ENCODE data around the gene SKIL.
A peak's percentile ranks its signal among the peaks of the same experiment; 100 is the strongest.

The SKIL gene

DNA sequence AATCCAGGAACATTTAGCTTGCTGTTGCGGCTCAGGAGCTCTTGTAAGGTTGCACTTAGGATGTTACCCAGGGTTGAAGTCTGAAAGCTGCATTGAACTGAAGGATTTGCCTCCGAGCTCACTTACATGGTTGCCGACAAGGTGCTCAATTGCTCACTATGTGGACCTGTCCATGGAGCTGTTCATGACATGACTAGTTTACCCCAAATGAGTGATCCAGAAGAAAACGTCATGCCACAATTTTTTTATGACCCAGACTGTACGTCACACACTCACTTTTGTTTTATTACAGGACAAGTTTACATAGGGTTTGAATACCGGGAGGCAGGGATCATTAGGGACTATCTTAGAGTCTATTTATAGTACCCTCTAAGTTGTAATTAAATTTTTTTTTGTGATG lies 40.2 kb downstream of the SKIL start:
- no peak for DNase-seq (ENCODE audit: low spot score)

DNA sequence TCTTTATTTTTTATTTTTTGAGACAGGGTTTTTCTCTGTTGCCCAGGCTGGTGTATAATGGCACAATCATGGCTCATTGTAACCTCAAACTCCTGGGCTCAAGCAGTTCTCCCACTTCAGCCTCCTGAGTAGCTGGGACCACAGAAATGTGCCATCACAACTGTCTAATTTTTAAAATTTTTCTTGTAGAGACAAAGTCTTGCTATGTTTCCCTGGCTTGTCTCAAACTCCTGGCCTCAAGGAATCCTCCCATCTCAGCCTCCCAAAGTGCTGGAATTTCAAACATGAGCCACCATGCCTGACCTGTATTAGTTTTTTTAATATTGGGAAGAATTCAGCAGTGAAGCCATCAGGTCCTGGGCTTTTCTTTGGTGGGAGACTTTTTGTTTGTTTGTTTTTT lies 47.6 kb downstream of the SKIL start:
- DNase-seq (ENCODE audit: low spot score): no peak

DNA sequence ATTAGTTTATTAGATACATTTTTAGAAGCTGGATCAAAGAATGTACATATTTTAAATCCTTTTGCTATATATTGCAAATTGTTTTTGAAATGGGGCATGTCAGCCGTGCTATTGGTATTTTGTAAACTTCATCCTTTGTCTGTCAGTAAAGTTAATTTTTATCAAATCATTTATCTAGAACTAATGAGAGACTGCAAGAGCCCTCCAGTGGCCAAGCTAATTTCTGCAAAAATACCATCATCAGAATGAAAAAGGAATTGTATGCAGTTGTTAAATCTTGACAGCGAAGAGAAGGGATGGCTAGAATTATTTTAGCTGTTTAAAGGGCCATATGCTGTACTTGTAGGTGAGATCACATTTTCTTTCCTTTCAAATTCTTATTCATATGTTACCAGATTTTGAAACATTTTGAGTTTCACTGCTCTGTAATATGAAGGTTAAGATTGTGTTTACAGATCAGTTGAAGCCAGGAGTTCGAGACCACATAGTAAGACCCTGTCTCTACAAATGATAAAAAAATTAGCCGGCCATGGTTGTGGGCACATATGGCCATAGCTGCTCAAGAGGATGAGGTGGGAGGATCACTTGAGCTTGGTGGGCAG lies 53.0 kb downstream of the SKIL start:
- DNase-seq (ENCODE audit: low spot score): peak; percentile 67

DNA sequence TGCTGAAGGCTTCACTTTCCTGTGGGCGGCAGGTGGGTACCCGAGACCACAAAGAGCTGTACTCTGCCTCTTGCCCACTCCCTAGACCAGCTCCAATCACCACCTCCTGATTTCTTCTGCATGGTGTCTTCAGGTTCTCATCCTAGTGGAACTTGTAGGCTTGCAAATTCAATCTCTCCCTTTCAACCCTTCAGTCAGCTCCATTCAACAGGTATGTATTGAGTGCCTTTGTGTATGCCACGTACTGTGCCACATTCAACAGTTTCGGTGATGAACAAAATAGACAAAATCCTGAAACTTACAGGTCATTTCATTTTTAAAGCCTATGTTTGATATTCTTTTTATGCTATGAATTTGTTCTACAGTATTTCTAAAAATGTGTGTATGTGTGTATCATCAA lies 55.8 kb downstream of the SKIL start:
- no peak for DNase-seq (ENCODE audit: low spot score)

DNA sequence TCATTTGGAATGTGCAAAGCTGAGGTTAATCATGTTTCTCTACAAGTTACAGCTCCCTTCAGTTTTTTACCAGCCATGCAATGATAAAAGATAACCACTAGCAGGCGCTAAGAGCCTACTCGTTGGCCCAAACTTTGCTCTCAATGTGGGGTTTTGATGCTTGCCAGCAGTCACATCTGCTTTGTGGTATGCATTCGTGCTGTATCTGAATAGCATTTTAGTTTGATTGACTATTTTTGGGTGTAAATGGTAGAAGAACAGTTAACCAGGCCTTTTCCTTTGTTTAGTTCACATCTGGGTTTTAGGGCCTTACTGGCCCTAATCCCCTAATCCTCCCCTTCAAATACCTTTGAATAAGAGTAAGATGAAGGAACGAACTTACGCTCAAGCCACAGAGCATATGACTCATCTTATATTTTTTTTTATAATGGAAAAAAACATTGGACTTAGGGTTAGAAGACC lies 56.7 kb downstream of the SKIL start:
- peak; percentile 83 for DNase-seq (ENCODE audit: low spot score)

DNA sequence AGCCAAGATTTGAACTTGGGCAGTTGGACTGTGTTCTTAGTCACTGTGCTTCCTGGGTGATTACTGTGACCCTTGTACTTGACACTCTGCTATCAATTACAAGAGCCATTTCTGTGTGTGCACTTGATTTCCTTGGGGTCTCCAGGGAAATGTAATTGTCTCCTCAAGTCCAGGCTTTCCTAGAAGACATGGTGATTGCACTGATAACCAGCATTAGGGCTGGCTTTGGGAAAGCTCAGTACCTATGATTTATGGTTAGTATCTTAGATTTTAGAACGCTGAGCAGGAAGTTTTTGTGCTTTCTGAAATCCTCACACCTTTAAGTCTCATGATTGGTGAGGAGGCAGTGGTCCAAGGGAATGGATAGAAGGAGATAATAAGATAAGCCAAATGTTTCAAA lies 59.6 kb downstream of the SKIL start:
- DNase-seq (ENCODE audit: low spot score): no peak

DNA sequence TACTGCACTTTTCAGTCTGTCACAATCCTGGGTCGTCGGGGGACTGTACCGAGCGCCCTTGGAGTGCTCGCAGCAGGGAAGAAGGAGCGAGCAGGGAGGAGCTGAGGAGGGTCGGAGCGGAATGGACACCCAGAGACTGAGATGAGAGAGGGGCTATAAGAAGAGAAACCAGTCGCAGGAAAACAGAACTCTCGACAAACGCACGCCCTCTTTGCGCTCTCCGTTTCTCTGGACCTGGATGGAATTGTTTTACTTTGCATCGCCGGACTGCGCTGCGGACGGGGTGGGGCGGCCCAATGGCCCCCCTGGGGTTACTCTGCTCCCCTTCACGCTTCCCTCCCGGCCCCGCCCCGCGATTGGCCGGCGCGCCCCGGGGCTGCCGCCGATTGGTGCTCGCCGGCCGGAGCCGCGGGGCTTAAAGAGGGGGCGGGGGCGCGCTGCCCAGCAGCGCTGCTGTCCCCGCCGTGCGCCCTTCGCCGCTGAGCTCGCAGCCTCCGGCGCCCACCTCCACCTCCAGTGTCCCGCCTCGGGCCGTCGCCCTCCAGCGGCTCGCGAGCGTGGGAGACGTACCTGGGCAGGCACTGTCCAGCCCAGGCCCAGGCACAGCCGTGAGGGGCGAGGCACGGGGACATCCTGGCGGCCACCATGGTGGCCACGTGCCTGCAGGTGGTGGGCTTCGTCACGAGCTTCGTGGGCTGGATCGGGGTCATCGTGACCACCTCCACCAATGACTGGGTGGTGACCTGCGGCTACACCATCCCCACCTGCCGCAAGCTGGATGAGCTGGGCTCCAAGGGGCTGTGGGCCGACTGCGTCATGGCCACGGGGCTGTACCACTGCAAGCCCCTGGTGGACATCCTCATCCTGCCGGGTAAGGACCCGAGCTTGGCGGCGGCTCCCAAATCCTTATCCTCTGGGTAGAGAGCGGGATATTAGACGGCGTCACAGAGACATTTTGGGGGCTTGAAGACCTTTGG lies 61.2 kb downstream of the SKIL start, which contains the start of gene CLDN11:
Gene CLDN11 (plus strand): TSS at position 447 of the 977 bp plus-strand sequence. CDS start 199 bp downstream, at position 646.
- no peak for DNase-seq (ENCODE audit: low spot score)

DNA sequence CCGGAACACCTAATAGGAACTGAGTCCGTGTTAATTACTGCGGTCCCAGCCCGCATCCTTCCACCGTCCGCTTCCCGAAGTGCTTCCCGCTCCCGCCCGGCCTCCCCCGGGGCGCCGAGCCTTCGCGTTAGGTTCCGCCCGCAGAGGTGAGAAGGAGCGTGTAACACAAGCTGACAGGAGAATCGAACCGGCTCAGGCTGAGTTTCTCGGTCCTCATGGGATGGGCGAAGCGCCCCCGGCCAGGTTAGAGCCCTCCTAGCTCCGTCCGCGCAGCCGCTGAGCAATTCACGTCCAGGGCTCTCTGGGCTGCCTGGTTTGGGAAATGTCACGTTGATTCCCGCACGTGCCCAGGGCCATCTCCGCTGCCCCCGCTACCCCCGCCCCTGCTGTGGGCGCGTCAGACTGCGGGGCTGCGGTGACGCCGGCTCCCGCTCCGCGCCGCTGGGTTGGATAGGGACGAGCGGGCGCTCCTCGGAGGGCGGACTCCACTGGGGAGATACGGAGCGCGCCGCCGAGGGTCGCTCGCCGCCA lies 62.1 kb downstream of the SKIL start:
- no peak for DNase-seq (ENCODE audit: low spot score)

DNA sequence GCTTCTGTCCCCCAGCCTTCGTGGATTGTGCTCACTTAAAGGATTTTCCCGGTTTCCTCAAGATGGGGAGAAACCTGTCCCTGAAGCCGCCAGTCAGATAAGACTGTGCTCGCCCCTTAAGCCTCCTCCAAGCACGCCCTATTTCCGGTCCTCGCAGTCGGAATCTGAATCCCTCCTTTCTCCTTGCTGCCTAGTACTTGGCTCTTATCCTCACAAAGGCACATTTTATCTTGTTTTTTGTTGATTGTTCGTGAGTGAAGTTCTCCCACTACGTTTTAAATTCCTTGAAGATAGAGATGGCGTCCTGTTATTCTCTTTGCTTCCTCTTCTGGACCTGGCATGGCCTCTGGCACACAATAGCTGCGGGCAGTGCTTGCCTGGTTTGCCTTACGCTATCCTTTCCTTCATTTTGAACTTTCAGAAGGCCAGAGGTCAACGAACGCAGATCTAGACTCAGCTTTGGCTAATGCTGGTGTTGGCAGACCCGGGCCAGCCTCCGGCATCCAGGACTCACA lies 62.8 kb downstream of the SKIL start:
- DNase-seq (ENCODE audit: low spot score): no peak

DNA sequence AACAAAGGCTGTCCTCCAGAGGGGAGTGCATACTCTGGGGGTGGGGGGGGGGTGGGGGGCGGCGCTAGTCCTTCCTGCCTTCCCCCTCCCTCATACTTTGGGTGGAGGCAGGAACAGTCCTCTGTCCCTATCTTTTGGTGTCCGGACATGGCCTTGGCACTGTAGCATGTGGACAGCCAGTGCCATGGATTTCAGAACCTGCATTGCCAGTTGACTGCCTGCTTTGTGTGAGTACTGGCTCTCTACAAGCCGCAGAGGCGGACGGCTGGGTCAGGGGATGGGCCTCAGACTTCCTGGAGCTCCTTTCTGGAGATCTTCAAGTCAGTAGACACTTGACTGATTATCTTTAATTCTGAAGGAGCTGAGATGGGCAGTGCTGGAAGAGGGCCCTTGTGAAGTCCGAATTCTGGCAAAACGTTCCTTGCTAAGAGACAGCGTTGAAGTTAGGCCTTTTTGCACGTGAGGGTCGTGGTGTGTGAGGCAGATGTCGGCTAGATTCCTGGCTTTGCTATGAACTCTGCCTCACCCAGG lies 63.7 kb downstream of the SKIL start:
- no peak for DNase-seq (ENCODE audit: low spot score)

DNA sequence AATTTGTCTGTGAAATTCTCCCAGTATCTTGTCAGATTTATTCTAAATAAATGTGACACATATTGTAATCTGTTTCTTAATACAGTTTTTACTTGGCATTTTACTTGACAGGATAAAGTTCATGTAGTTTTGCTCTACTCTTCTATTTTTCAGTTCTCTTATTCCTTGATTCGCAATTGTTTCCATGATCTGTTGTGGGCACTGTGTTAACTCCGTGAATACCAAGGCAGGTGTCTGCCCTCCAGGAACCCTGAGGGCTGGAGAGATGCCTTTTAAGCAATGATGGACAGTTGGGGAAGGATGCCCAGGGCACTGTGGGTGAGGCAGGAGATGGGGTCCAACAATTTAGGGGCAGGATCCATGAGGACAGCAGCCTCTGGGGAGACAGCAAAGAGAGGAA lies 64.2 kb downstream of the SKIL start:
- DNase-seq (ENCODE audit: low spot score): no peak

DNA sequence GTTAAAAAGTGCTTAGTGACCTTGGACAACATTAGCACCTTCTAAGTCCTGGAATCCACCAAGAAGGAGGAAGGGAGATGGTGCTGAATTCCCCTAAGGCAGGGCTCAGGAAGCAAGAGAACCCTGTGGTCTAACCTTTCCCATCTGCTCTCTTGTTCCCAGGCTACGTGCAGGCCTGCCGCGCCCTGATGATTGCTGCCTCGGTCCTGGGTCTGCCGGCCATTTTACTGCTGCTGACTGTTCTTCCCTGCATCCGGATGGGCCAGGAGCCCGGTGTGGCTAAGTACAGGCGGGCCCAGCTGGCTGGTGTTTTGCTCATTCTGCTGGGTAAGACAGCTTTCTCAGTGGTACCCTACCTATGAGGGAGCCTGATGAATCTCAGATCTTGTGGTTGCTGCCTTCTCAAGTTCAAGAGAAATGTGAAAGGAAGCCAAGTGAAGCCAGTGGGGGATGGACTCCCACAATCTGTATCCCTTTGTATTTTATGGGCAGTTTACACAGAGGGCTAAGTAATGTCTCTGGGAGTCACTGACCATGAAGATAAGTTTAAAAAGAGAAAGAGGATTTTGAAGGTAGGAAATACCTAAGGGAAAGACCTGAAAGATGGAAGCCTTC lies 65.6 kb downstream of the SKIL start:
- no peak for DNase-seq (ENCODE audit: low spot score)

DNA sequence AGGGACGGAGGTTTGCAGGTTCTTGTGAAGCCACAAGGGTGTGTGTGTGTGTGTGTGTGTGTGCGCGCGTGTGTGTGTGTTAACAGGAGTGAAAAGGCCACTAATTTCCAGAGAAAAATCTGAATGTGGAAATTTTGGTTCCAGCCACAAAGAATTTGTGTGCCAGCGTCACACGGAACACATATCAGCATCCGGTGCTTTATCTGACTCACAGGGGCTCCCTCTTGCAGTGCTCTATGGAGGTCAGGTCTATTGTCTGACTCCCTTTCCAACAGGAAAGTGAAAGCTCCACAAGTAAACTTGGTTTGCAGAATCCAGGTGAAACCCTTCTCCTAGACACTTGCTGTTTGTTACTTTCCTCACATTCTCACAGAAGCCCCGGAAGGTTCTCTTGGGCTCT lies 67.4 kb downstream of the SKIL start:
- DNase-seq (ENCODE audit: low spot score): no peak

DNA sequence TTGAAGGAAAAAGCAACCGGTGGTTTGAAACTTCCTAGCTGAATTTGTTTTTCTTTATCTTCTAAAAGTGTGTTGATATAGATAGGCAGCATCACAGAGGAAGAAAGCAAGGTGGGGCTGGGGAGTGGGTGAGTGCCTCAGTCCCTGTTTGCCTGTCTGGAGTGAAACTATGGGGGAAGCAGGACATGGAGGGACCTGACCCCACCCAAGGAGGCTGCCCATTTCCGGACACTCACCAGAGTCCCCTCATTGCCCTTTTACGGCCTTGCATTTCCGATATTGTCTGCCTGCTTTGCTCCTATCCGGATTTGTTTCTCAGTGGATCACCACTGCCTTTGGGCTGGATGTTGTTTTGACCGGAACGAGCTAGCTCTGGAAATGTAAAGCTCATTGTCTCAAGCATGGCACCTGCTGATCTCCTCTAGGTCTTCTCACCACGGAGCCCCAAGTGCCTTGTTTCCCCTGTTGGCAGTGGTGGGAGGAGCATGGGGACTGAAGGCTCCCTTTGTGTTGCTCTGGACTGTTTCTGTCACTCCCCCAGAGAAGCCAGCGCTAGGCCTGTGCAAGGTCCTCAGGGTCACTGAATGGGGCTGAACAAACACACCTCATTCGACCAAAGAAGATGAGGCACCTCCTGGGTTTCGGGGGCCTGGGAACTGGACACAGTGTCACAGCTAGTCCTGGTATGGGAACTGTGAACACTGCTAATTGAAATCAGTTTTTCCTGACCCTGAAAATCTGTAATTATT lies 68.2 kb downstream of the SKIL start:
- DNase-seq (ENCODE audit: low spot score): no peak

DNA sequence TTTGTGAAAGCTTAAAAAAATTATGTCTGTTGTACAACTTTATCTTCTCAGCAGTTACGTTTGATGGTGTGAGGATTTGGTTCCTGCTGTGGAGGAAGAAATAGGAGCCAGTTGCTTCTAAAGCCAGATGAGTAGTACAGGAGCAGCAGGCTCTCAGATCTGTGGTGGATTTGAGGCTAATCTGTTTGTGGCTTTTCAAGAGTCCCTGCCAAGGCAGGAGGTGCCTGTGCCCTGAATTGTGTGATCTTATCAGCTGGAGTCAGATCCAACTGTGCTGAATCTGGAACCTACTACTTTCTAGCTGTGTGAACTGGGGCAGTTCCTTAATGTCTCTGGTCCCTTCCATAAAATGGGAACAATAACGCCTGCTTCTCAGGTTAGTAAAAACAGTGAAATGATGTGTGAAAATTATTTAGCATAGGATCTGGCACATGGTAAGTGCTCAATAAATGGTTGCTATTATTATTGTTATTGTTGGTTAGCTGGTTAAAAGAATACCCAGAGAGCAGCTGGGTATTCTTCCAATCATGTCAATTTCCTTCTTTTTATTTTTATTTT lies 68.8 kb downstream of the SKIL start:
- DNase-seq (ENCODE audit: low spot score): no peak

DNA sequence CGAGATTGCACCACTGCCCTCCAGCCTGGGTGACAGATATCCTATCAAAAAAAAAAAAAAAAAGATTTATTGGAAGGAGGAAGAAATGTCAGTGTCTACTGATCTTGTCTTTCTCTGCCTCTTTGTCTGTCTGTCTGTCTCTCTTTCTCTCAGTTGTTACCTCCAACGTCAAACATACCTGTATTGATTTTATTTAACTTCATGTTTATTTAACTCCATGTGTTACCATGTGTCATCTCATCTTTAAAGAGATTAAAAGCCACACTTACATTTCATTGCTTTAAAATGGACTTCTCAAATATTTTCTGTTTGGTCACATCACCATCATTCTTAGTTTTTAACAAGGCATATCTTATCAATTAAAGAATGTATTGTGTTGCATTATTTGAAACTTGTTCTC lies 70.6 kb downstream of the SKIL start:
- DNase-seq (ENCODE audit: low spot score): no peak

DNA sequence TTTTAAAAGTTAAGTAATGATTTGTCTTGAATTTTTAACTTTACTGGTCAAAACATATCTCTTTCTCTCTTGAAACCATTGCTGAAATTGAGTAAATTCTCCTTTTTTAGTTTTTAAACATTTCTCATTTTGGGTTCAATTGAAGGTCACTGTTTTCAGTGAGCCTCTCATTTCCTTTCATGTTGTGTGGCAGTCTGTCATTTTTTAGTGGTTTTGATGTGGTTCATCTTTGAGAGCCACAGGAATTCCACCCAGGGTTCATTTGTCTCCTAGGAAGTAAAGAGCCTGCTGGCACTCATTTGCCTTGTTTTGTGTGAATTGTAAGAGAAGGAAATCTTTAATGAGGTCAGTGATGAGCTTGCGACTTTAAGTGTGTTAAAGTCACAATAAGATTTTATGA lies 71.5 kb downstream of the SKIL start:
- no peak for DNase-seq (ENCODE audit: low spot score)

DNA sequence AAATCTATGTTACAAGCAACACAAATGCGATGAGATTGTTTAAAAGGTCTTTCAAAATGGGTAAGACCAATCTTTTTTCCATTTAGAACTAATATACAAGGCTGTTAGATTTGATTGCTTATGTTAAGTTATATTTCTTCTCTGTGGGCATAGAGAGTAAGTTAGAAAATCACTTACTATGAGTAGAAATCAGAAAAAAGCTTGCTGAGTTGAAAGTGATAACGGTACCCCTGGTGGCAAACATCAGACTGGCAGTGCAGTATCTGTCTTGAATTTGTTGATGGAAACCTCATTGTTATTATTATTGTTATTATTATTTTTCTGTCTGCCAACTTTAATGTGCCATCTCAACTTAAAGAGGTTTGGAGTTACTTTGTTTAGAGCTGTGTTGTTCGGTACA lies 73.5 kb downstream of the SKIL start:
- no peak for DNase-seq (ENCODE audit: low spot score)

DNA sequence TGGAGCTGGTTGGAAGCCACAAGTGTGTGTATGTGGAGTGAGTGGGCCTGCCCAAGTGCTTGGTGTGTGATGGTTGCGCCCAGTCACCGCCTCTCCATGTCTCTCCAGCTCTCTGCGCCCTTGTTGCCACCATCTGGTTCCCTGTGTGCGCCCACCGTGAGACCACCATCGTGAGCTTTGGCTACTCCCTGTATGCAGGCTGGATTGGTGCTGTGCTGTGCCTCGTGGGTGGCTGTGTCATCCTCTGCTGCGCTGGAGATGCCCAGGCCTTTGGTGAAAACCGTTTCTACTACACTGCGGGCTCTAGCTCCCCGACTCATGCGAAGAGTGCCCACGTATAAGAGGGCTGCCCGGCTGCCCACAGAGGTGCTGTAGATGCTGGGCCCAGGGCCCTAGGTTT lies 74.9 kb downstream of the SKIL start:
- no peak for DNase-seq (ENCODE audit: low spot score)

DNA sequence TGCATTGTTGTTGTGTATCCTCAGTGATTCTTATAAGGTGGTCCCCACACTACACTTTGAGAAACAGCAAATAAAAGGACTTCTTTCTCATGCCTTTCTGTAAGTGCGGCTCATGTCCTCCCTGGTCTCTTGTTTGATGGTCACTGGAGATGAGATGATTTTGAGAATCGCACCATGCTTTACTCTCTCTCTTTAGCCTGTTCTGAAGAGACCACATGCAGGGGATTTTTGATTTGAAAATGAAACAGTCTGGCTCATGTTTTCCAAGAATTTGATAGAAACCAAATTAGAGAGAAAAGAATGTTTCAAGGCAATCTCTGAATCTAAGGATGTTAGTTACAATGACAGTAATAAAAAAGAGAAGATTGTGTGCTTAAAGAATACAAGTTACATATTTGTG lies 79.2 kb downstream of the SKIL start:
- DNase-seq (ENCODE audit: low spot score): no peak

DNA sequence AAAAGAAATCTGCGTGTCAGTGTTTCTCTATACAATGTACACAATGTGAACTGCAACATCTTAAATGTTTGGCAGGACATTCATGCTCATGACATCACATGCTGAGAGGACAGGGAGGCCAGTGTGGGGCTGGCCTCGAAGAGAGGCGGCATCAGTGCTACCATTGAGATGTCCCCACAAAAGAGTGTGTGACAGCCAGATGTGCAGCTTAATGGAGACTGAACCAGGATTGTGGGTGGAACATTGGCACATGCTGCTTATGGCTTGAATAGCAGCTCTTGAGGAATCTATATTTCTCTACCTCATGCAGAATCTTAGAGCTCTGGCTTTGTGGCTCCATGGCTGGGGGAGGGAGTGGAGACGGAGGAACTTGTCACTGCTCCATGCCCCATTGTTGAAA lies 79.7 kb downstream of the SKIL start:
- DNase-seq (ENCODE audit: low spot score): no peak

All from NAMALWA (cell line).